Skin of body (tissue), 2 donors: ENCODE data around the gene RIOK1. TPM values are rescaled to one million over a fixed set of nuclear protein-coding genes. Genes with fewer than 3 reads are reported as not detected.
A peak's percentile ranks its signal among the peaks of the same experiment; 100 is the strongest.

Experiments
- DNase-seq: peaks from one replicate; lab custom pipeline; 2025; lab: John Stamatoyannopoulos, UW
- total RNA-seq: library from RNA; depleted of rRNA; stranded (reverse); fragments of >200 nt; gene quantifications from one replicate; pipeline ENCODE4 v1.2.3, GENCODE V29; 2014

Gene RIOK1
- total RNA-seq, 1 donor from 2014 or later, result 24.8 TPM

- DNase-seq, result no peak
Measured at GRCh38 chr6:7409740-7410139, 20.1 kb downstream of the RIOK1 start.

DNA sequence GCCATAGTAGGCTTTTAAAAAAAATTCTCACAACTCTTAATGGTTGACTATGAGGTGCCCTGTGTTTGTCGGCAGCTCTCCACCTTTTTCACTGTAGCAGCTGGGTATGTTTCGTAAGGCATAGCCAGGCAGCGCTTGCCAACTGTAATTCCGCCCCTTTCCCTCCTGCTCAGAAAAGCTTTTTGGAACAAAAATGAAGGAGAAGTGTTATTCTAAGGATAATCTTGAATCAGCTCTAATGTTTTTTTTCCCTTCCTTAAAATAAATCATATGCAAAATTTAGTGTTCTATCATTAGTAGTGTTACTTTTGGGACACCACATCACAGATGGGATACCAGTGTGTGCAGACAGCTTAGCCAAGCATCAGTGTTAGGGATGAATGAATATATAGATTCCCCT lies 21.2 kb downstream of the RIOK1 start:
- no peak for DNase-seq

DNA sequence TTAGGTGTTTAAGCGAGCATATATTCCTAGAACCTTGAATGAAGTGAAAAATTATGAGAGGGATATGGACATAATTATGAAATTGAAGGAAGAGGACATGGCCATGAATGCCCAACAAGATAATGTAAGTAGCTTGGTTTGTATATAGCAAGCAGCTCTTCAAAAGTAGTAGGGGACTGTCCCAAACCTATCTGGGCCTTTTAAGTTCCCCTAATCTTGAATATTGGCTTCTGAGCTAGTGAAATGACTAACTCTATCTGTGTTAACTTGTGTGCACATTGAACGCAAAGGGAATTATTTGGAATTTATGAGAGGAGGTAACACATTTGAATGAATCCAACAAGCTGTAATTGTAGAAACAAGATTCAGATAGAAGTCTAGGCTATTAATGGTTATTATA lies 21.7 kb downstream of the RIOK1 start:
- no peak for DNase-seq

DNA sequence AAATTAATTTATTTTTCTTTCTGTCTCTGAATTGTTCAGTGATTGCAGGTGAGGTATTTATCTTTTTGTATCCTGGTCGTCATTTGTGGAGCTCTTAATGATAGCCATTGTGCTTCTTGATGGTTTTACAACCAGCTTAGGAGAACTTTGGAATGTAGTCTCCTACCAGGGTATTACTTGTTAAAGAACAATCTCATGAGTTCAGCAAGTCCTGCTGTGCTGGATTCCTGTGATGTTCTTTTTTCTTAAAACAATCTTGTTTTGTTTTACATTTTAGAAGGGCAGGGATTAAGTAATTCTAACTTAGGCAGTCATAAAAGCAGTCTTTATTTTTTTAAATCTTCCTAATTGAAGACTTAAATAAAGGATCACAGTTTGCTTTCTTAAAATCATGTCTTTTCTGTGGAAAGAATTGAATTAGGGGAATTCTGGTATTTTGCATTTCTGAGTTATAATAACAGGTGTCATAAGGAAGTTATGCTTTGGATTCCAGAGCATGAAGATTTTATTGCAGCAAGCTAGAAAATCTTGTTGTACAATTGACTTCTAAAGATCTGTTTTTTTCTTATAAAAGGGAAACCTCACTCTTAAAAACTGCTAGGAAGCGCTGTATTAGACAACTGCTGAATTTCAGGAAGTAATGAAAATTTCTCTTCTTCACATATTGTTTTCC lies 23.7 kb downstream of the RIOK1 start:
- no peak for DNase-seq

- no peak for DNase-seq
Measured at GRCh38 chr6:7414811-7415210, 25.2 kb downstream of the RIOK1 start.

DNA sequence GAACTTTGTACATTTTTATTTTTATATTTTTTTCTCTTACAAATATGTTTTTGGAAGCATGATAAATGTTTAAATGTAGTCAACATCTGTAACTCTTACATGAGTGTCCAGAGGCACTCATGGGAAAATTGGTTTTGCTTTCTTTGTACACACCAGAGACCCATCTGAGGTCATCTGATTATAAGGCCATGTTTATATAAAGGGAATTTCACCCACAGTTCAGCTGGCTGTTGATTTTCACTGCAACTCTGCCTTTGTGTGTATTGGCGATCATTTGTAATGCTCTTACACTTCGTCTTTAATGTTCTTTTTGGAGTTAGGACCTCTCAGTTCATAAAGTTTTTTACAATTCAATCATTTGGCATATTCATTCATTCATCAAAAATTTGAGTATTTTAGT lies 28.1 kb downstream of the RIOK1 start:
- DNase-seq, result no peak

DNA sequence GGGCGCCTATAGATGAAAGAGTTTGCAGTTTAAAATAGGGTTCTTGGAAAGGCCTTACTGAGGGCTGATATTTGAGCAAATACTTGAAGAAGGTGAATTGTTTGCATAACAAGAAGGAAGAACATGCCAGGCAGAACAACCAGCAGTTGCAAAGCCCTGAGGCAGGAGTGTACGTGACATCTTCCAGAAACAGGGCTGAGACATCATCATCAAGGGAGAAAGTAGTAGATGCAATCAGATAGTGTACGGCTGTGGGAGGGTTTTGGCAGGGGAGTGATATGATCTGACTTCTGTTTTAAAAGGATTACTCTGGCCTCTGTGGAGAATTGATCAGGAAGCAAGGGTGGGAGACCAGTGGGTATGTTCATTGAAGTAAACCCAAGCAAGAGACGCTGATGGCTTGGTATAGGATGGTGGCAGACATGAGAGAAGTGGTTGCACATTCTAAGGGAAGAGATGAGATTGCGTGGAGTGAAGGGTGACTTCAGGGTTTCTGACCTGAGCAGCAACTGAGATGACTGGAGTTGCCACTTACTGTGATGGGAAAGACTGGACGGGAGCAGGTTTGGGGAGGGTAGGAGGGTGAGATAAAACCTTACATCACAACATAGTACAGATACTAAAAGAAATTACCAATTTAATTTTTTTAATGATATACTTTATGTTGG lies 28.8 kb downstream of the RIOK1 start:
- DNase-seq, result peak; percentile 9

GRCh38 chr6:7419065-7419464 lies 29.5 kb downstream of the RIOK1 start:
- DNase-seq, result no peak

DNA sequence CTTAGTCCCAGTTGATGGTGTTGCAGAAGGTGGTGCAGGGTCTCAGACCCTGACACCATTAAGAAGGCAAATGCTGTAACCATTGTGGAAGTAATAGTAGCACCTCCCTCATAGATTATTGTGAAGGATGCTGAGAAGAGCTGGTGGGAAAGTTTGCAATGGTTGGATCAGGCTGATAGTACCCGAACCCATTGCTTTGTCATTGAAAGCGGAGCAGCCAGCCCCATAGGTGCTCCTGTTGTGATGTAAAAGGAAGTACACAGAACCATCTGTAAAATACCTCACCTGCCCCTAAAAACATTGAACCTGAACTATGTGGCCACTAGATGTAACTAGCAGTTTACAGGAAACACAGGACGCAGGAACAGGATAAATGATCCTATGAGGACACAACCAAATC lies 31.5 kb downstream of the RIOK1 start:
- no peak for DNase-seq

DNA sequence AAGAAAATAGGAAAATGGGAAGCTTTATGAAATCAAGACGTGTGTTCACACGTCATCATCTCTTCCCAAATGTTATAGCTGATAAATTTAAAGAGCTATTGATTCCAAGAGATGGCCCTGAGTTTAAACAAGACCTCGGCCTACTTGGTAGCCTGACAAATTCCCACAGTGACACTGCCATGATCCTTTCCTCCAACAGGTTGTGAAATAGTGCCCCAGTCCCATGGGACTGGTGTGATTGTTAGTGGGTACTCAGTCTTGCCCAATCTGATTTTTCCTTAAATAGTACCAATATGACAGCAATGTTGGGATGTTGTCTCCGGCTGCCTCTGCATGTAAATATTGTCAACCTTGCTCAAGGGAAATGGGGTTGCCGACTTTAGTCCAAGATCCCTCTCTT lies 34.5 kb downstream of the RIOK1 start:
- DNase-seq, result no peak

GRCh38 chr6:7424967-7425807 lies 35.6 kb downstream of the RIOK1 start:
- DNase-seq, result no peak

- DNase-seq, result no peak
Measured at GRCh38 chr6:7425808-7426190, 36.2 kb downstream of the RIOK1 start.

DNA sequence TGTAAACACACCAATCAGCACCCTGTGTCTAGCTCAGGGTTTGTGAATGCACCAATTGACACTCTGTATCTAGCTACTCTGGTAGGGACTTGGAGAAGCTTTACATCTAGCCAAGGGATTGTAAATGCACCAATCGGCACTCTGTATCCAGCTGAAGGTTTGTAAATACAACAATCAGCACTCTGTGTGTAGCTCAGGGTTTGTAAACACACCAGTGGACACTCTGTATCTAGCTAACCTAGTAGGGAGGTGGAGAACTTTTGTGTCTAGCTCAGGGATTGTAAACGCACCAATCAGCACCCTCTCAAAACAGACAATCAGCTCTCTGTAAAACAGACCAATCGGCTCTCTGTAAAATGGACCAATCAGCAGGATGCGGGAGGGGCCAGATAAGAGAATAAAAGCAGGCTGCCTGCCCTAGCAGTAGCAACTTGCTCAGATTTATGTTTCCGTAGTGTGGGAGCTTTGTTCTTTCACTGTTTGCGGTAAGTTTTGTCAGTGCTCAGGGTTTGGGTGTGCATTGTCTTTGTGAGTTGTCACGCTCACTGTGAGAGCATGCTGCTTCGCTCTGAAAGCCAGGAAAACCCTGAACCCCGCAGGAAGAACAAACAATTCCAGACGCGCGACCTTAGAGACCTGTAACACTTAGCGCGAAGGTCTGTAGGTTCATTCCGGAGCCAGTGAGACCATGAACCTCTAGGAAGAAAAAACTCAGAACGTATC lies 37.0 kb downstream of the RIOK1 start:
- DNase-seq, result no peak

GRCh38 chr6:7431313-7431673 lies 41.7 kb downstream of the RIOK1 start:
- no peak for DNase-seq

- DNase-seq, result no peak
Measured at GRCh38 chr6:7431674-7432390, 42.2 kb downstream of the RIOK1 start.

- DNase-seq, result no peak
Measured at GRCh38 chr6:7432391-7433120, 42.9 kb downstream of the RIOK1 start.

DNA sequence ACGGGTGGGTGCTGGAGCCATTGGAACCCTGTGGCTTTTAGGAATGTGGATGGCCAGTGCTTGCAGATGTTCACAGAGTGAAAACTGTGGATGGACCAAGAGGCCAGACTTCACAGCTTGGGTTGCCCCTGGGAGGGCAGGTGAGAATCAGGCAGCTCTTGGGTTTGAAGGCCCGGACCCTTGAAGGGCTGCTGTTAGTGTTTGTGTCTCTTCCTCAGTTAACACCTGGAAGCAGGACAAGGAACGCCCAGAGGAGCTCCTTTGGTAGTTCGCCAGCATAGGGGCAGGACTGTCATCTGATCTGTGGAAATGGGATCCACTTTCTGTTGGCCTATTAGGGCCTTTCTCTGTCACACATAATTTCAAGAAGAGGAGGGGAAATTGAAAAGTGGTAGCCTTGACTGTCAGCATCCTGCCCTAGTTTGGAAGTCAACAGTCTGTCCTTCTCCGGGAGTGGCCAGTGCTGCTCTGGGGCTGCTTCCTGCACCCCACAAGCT lies 43.6 kb downstream of the RIOK1 start:
- DNase-seq, result no peak

DNA sequence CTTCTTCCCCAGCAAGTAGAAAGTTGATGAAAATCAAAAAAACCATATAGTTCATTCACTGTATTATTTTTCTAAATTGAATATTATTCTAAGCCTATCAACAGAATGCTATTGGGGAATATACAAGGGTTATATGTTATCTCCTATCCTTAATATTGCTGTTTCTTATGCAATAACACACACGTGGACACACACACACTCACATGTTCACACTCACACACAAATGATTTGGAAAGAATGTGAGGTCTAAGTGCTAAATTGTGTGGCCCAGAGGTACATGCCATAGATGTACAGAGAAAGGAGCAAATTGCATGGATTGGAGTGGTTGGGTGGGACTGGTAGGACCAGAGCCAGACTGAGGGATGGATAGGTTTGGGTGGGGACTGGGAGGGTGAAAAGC lies 45.1 kb downstream of the RIOK1 start:
- DNase-seq, result no peak

DNA sequence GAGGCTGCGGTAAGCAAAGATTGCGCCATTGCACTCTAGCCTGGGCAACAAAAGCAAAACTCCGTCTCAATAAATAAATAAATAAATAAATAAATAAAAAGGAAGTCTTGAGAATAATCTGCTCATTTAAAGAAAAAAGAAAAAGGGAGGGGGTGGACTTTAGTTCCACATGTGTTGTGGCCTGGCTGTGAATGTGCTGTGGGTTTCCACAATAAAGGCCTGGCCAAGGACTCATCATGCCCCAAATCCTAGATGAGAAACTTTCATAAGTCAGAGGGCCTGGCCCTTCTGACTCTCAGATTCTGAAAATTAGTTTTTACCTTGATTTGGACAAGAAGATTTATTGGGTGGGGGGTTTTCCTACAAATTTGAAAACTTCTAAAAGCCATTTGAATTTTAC lies 48.4 kb downstream of the RIOK1 start:
- no peak for DNase-seq

DNA sequence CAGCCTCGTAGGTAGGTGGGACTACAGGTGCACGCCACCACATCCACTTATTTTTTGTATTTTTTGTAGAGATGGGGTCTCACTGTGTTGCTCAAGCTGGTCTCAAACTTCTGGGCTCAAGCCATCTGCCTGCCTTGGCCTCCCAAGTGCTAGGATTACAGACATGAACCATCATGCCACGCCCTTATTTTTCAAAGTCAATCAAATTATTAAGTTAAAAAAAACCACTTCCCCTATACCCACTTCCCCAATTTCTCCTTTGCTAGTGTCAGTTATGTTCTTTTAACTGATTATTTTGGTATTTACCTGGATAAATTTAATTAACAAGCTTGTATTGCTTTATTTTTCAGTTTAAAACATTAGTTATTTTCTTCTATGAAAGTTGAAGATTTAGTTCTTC lies 49.6 kb downstream of the RIOK1 start:
- DNase-seq, result no peak
